GM19035 (cell line): Measurements from ENCODE around the gene BCAR3.
"Not testable (repeated sequence)": the region's sequence is repeated elsewhere in the genome, so short reads cannot be mapped to it uniquely, and the experiment has no call there.

ENCODE experiments used
- ATAC-seq: cut with Tn5 transposase; IDR thresholded peaks from one replicate; pipeline ENCODE4 v1.9.1; 2021; ENCODE audit not compliant: unreplicated experiment

BCAR3 gene

DNA sequence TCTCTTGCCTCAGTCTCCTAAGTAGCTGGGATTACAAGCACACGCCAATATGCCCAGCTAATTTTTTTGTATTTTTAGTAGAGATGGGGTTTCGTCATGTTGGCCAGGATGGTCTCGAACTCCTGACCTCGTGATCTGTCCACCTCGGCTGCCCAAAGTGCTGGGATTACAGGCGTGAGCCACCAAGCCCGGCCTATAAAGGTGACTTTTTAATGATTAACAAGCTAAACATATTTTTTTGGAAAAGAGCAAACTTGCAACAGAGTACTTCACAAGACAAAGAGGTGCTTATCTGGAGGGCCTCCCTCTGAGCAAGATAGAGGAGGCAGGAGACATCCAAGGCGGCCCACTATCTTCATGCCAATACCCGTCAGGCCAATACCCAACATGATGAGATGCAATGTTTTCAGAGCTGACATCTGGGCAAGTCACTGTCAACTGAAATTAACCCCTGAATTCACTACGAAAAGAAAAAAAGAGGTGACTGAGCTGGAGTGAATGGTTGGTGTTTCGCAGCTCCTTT lies 10.5 kb downstream of the BCAR3 start:
- no peak for ATAC-seq

DNA sequence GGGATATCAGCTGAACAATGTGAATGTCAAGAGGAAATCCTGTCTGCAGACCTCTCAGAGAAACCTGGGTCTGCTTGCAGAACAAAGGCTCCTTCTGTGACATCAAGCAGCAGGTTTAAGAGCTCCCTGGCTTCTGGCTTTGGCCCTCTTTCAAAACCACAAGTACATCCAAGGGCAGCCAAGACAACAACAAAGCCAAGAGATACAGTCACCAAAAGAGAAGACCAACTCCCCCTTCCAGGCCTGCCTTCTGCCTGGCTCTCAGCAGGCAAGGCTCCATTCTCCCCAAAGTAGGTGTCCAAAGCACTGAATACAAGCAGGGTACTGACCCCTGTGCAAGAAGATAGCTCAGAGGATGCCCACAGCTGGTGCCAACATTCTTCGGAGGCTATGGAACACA lies 11.5 kb downstream of the BCAR3 start:
- ATAC-seq: no peak

DNA sequence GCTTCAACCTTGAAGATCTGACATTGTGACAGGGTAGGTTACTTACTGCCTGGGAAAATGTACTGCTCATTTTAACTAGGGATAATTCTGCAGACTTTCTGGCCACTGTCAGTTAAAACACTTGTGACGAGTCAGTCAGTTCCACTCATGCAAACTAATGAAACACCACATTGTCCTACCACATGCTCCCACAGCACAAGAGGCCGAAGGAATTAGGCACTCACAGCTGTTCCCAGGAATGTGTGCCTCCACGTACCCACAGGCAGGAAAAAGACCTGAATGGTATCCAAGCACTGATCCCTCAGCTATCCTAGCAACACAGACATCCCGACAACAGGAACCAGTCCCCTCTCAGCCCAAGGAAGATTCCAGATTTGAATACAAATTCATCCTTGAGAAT lies 12.3 kb downstream of the BCAR3 start:
- ATAC-seq: no peak

DNA sequence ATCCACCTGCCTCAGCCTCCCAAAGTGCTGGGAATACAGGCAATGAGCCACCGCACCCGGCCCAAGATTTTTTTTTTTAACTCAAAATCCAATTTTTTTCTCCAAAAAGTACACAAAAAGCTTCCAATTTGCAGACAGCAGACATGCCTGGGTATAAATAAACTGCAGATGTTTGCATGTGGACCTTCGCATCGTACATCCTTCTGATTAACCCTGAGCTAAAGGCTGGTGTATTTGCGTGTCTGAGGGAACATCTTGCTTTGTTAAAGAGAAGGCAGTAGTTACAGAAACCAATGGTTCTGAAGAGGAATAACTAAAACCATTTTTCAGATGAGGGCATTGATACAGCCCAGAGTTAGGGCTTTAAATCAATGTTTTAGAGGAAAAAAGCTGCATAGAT lies 12.7 kb downstream of the BCAR3 start:
- ATAC-seq: no peak

DNA sequence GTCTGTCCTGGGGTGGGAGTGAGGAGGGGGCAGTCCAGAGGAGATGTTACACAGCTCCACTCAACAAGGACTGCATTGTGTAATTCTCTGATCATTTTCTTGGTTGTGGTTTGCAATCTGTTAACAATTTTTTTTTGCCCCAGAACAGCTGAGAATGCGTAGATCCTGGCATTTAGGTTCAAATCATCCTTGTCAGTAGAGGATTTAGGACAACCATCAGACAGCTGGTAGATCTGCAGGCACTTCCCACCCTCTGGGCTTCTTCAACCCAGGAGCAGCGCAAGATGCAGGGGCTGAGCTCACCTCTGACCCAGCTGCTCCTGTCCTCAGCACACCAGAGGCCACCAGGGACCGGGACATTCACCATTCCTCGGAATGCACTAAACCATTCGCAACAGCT lies 13.5 kb downstream of the BCAR3 start:
- no peak for ATAC-seq

DNA sequence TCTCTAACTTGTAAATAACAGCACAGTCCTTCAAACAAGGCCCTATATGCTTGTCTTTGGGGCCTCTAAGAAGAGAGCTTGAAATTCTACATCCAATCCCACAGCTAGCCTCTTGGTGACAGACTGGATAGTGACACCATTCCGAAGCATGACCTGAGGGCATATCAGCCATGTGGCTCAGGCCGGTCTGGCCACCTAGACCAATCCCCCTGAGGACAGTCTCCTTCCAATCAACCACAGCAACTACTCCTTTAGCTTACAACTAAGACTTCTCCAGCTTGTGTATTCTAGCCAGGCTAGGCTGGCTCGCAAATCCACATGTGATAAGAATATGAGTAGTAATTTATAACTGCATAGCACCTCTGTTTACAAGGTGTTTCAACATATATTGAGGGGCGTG lies 14.0 kb downstream of the BCAR3 start:
- ATAC-seq: no peak

DNA sequence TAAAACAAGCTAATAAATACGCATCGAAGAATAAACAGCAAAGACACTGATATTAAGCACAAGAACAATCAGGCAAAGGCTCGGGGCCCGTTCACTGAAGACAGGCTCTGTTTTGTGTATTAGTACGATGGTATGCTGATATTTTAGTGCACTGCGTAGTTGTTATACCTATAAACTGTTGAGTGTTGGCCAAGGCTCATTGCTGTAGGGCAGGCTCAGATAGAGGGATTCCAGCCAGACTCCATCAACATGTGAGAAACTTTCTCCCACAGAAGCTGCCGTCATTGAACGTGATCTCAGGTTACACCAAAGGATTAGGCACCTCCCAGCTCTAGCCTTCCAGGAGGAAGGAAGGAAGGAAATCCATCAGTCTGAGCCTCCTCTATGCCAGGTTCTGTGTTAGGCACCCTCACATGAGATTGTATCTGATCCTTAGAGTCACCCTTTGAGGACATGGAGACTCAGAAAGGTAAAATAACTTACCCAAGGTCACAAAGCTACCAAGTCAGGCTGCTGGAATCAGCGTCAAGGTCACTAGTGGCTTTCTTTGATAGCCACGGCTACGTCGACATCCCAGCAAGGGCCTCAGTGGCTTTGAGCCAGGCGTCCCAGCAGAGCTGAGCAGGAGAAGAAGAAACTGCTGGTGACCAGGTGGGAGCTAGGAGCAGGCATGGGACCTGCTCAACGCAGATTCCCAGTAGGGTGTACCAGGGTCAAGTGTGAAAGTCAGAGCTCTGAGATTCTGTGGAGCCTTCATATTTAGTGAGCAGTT lies 14.8 kb downstream of the BCAR3 start:
- no peak for ATAC-seq

DNA sequence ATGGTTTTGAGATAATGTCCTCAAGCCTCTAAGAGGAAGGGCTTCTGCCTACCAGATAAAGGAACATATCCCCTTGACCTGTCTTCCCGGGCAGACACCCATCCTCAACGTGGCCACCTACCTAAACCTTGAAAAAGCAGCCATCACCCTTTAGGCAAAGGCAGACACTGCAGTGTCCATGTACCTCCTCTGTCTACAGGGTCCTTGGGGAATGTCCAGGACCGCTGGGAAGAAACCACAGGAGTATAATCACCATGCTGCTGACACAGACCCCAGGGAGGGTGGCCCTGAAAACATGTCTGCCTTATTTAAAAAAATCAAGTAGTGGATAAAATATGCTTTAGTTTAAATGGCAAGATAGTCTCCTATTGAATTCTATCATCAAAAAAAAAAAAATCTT lies 16.6 kb downstream of the BCAR3 start:
- no peak for ATAC-seq

DNA sequence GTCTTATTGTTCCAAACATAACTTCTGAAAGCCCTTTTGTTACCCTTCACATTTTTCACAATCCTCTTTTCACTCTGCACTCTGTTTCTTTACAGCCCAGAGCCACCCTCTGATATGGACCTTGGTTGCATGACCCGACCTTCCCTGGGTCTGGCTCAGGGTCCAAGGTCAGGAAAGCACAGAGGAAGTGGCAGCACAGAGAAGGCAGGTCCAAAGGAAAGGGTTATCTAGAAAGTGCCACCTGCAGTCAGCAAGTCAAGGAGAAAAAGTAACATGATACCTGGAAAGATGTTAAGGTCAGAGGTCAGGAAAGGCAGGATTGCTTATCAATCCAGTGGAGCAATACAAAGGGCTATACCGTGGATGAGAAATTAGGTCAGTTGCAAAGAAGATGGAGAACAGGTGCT lies 18.4 kb downstream of the BCAR3 start:
- no peak for ATAC-seq

DNA sequence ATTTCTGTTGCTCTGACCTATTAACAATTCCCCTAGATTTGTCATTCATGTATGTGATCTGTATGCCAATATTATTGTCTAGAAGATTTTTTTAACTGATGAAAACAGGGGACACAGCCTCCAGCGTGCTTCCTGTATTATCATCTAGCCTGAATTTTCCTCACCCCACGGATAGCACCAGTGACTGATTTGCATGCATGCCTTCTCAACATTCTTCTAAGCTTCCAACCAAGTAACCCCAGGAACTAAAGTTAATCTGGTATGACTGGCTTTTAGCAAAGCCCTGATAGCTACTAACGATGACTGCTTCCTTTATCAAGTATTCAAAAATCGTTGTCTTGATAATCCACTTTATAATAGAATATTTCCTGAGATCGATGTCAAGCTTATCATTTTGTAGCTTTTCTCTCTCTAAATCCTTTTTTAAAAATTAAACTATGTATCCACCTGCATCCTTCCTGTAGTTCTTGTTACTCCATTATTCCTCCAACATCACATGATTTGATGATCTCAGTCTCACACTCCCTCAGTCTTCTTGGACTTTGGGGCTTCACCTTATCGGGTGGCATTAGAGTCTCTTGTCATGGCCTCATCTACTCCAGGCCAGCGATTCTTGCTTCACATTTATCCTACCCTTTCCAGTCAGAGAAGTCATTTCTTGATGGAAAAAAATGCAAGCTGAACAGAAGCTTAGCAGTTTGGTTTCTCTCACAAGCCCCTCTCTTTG lies 19.0 kb downstream of the BCAR3 start:
- ATAC-seq: no peak

DNA sequence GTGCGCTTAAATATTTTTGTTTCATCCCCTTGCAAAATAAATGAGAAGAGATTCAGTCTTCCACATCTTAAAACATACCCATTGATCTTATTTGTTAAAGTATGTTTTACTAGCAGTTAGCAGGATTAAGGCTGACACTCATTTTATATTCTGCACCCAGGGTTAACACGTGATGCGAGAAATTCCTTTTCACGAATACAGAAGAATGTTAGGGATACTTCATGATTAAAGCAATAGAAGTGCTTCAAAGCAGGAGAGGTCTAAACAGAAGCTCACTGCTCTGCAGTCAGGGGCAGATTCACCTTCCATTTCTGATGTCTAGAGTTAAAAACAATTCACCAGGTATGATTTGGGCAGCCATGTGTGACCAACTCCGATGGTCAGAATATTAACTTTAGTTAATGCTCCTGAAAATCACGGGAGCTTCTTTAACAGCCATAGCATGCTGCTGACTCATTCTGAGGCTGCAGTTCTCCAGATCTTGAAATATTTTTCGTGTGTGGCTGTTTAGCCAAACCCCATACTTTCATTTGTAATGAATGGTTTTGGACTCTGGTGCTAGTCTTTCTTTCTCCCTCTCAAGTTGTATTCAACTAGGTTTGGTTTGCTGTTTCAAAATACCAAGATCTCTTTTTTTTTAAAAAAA lies 19.7 kb downstream of the BCAR3 start:
- ATAC-seq: no peak

DNA sequence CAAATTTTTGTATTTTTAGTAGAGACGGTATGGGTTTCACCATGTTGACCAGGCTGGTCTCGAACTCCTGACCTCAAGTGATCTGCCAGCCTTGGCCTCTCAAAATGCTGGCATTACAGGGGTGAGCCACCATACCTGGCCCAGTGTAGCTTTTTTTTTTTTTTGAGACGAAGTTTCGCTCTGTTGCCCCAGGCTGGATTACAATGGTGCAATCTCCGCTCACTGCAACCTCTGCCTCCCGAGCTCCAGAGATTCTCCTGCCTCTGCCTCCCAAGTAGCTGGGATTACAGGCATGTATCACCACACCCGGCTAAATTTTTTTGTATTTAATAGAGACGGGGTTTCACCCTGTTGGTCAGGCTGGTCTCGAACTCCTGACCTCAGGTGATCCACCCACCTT lies 20.3 kb downstream of the BCAR3 start:
- not testable (repeated sequence) for ATAC-seq

DNA sequence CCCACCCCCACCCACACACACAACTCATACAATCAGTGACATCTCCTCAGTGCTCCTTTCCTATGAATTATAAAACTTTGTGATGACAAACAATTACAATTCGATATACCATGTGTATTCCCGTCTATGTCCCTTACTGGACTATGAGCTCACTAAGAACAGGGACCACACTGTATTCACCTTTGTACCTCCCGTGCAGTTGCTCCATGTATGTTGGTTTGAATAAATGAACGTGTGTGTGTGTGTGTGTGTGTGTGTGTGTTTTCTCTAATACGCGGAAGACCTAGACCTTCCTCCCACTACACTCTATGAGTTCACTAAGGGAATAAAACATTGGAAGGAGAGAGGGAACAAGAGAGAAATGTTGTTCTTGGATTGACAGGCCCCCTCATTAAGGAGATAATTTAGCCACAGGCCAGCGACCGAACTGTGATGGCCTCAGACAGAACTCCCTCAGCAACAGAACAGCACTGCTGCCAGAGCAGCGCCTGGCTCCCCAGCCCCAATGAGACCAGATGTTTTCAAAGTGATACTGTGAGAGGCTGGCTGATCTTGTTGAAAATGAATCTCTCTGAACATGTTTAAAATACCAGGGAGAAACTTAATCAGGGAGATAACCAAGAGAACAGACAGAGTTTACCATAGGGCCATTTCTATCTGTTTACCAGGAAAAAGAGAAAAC lies 21.7 kb downstream of the BCAR3 start:
- ATAC-seq: no peak

DNA sequence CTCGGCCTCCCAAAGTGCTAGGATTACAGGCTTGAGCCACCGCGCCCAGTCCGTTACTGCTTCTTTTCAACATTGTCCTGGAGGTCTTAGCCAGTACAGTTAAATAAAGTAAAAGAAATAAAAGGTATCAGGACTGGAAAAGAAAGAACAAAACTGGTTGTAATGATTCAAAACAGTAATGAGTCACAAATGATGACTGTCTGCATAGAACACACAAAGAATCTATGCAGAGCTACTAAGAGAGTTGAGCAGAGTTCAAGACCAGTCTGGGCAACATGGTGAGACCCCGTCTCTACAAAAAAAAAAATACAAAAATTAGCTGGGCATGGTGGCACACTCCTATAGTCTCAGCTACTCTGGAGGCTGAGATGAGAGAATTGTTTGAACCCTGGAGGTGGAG lies 23.4 kb downstream of the BCAR3 start:
- no peak for ATAC-seq

DNA sequence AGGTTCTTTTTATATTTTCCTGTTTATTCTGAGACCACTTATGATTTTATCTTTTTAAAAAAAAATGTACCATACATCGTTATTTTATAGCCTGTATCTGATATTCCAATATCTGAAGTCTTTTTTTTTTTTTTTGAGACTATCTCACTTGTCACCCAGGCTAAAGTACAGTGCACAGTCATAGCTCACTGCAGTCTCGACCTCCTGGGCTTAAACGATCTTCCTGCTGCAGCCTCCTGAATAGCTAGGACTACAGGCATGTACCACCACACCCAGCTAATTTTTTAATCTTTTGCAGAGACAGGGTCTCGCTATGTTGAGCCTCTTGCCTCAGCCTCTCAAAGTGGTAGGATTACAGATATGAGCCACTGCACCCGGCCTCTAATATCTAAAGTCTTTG lies 25.1 kb downstream of the BCAR3 start:
- no peak for ATAC-seq

DNA sequence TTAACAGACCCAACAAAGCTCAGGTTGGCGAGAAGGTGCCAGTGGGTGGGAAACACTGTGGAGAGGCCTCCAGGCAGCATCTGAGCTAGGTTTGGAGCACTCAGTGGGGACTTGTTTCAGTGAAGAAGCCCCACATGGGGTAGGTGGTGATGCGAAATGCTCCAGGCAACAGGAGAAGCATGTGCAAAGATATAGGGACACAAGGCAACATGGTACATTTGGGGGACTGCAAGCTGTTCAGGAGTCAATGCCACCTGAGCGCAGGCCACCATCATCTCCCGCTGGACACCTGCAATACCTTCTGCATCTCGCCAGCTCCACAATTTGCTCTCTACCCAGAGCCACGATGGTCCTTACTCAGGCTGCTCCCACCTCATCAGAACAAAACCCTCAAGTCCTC lies 28.0 kb downstream of the BCAR3 start:
- no peak for ATAC-seq

DNA sequence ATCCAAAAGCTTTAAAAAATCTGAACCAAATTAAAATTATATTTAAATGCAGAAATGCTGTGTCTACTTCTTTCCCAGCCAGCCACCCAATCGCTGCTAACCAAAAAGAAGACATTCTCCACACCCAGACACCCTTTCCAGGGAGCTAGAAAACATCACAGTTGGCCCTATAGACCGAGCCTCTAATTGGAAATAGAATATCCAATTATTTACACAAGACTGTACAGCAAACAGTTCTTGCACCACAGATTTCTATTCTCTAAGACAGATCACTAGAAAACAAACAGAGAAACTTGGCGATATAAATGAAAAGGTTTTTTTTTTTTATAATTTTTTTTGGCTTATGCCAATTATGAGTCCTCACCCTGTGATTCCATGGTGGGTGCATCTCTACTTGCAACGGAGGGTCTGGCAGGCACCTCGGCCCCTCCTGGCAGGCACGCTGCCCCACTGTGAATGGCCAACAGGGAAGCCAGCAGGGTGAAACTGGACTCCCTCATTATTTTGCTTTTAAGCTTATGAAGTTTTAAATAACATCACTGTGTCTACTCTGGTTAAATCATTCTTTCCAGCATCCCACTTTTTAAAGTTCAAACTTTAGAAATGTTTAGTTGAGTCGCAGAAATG lies 29.2 kb downstream of the BCAR3 start:
- ATAC-seq: no peak

DNA sequence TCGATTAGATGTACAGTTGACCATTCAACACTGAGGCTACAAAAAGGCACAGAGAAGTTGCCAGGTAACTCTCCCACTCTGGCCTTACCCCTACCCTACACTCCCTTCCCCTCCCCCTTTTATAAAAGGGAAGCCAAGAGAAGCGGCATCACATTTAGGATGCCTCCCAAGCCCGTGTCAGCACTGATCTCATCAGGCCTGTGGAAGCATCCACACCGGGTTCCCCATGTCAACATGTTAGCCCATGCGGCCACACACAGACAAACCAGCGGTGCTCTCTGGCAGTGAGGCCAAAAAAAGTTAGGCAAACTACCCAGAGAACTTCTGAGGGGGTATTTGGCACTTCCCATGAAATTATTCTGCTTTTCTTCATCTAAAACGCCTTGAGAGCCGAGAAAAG lies 29.9 kb downstream of the BCAR3 start:
- ATAC-seq: no peak

DNA sequence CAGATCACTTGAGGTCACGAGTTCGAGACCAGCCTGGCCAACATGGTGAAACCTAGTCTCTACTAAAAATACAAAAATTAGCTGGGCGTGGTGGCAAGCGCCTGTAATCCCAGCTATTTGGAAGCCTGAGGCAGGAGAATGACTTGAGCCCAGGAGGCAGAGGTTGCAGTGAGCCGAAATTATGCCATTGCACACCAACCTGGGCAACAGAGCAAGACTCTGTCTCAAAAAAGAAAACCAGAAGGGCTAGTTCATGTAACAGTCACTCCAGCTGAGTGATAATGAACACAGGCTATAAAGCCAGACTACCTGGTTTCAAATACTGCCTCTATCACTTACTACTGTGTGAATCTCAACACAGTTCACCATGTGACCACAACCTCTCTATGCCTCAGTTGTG lies 31.5 kb downstream of the BCAR3 start:
- not testable (repeated sequence) for ATAC-seq

DNA sequence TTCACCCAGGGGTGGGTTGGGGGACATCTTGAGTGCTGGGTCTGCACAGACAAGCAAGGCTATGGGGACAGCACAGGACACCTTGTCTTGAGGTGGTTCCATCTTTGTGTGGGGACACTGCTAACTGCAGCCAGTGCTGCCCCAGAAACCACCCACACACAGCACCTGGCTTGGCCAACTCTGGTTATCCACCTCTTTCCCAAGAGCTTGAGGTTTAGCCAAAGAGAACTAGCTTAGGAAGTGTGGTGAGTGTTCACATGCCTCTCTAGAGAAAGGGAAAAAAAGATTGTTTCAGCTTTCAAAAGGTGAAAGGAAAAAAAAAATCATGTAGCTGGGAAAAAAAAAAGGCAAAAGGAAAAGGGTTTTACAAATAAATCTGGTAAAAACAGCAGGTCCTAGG lies 32.4 kb downstream of the BCAR3 start:
- no peak for ATAC-seq

DNA sequence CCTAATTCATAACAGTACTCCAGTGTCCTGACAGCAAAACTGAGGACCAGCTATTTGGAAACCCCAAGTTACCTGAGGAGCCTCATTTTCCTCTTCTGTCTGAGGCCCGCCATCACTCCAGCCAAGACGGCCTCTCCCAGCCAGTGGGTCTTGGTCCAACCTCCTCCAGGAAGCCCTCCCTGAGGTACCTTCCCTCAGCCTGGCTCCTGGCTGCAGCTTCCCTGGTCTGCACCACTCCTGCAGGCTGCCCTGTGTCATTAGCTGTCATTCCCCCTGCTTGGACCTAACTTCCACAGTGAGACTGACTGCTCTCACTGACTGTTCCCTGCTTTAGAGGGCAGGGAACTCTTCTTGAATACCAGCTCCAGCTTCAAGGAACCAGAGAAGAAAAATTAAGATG lies 33.0 kb downstream of the BCAR3 start:
- ATAC-seq: no peak
